ENCODE measurements around the gene ZC3H18. TPM values are rescaled to one million over a fixed set of nuclear protein-coding genes. Genes with fewer than 3 reads are reported as not detected.

The ZC3H18 gene
- 10 to 100 TPM; 83.4 to 88.7 TPM for total RNA-seq

DNA sequence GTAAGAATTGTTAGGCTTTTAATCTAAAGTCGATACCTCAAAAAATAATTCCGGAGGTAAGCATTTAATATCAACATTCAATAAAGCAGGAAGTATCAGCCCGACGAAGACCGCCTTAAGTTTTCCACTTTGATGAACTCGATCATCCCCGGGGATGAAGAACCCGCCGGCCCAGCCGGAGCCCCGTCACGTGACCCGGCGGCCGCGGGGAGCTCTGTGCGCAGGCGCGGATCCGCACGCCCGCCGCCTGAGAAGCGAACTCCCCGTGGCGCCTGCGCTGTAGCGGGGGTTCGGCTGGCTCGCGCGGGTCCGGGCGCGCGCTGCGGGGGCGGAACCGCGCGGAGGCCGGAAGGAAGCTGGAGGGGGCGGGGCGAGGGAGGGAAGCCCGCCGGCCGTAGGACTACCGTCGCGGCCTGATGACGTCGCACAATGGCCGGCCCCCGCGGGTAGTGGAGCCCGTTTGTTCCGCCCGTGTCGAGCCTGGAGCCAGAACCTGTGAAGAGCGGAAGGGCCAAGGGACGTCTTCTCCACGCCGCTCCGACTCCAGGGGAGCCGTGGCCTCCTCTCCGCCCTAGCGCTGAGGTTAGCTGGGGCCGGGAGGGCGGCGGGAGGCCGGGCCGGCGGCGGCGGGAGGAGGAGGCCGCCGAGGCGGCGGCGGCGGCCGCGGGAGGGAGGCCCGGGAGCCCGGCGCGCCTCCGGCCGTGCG, at the start of gene ZC3H18:
Gene ZC3H18 (plus strand): TSS at position 419 of the 706 bp plus-strand sequence. CDS start 6,721 bp downstream, outside the sequence.
- peaks cover 24% of the 10 kb centered on the region for H3K4me1 Mint-ChIP-seq
- ATAC-seq (ENCODE audit: low read depth) = peak; percentile 93
- H3K4me3 Mint-ChIP-seq = peak within 1 kb of the TSS; percentile 89
- H3K27ac Mint-ChIP-seq = peak within 1 kb of the TSS; percentile 87
- H3K36me3 Mint-ChIP-seq = peaks cover under 1% of the 10 kb centered on the region
- no peaks in the 10 kb centered on the region for H3K9me3 Mint-ChIP-seq
- POLR2A ChIA-PET = interaction anchor here (0.6 to 2.3 kb wide), 24 partner anchors 9 to 1294 kb away, joined by 3 to 19 read pairs (median 3); partner anchors contain the start of genes ACSF3, BANP, KLHDC4 and SNAI3
- DNase-seq = peak; percentile 99
- H3K27me3 Mint-ChIP-seq = no peaks in the 10 kb centered on the region

DNA sequence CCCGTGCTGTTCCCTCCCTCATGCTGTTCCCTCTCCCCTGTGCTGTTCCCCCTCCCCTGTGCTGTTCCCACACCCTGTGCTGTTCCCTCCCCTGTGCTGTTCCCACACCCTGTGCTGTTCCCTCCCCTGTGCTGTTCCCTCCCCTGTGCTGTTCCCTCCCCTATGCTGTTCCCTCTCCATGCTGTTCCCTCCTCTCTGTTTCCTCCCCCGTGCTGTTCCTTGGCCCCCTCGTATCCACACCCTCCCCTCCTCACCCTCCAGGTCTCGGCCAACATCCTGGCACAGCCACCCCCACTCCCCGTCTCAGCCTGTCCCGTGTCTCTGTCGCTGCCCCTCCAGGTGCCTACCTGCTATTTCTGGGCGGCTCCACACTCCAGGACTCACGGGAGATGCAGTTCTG, 48.5 kb upstream of the ZC3H18 start:
- H3K27me3 Mint-ChIP-seq = no peaks in the 10 kb centered on the region
- ATAC-seq (ENCODE audit: low read depth) = no peak
- no peaks in the 10 kb centered on the region for H3K4me1 Mint-ChIP-seq
- no peak for DNase-seq
- H3K9me3 Mint-ChIP-seq = peaks cover 13% of the 10 kb centered on the region
- POLR2A ChIA-PET = no interaction called here
- peaks cover 9% of the 10 kb centered on the region for H3K36me3 Mint-ChIP-seq
- peak overlapping the region; percentile 38 for H3K27ac Mint-ChIP-seq
- no peak overlapping the region for H3K4me3 Mint-ChIP-seq

GRCh38 chr16:88522276-88522949, 47.8 kb upstream of the ZC3H18 start:
- peaks cover 9% of the 10 kb centered on the region for H3K36me3 Mint-ChIP-seq
- H3K4me3 Mint-ChIP-seq = no peak overlapping the region
- ATAC-seq (ENCODE audit: low read depth) = no peak
- H3K9me3 Mint-ChIP-seq = peaks cover 13% of the 10 kb centered on the region
- no peaks in the 10 kb centered on the region for H3K4me1 Mint-ChIP-seq
- H3K27me3 Mint-ChIP-seq = no peaks in the 10 kb centered on the region
- DNase-seq = no peak
- POLR2A ChIA-PET = no interaction called here
- H3K27ac Mint-ChIP-seq = no peak overlapping the region

DNA sequence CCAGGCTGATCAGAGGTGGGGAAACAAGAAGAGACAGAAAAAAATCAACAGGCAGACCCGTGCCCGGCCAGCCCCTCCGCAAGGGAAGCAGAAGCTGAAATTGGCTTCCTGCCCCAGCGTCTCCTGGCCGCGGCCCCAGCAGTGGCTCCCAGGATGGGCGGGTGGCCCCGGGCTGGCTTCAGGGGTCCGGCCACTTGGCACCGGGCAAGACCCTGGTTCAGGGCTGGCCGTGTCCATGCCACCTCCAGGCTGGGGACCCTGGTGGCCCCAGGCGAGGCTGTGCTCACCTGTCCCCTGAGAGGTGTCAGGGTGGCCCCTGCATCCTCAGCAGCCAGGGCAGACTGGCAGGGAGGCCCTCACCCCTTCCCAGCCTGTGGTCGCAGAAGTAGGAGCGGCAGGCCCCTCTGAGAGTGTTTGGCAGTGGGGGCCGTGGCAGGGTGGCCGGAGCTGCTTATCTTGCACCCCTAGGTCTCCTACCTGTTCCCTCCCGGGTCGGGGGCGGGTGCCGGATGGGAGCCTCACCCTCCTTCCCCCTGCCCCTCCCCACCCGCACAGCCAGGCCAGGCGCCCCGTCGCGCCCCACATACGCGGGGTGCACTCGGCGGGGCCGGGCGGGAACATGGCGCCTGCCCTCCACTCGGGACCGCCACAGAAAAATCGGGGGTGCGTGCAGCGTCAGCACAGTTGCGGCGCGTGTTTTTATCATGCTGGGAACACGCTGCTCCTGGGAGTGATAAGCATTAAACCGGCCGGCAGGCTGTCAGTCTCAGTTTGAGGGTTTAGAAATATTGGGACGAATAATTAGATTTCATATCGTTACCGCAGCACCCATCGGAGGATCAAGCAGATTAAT, 46.7 kb upstream of the ZC3H18 start:
- H3K27ac Mint-ChIP-seq = no peak overlapping the region

DNA sequence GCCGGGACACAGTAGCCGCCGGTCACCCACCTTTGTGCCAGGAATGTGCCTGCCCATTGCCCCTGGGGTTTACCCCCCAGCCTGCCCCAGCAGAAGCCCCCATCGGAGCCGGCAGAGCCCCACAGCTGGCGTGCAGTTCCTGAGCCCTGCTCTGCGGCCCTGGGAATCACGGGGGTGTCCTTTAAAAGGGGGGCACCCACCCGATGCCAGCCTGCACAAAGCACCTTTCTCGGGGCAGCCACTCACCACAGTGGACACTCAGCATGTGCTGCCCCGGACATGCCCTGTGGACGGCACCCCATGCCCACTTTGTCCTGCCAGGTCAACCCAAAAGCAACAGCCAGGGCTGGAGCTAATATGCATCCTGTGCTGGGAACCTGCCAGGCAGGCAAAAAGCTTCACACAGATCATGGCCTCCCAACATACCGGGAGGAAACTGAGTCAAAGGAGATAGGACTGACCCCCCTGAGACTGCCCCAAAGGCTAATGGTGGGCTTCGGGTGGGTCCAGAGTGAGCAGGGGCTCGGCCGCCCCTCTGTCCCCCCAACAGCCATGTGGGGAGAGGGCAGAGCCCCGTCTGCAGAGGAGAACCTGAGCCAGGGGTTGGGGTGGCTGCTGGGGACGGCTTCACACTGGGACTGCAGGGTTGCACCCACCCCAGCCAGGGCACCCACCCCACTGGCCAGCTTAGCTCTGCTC, 45.8 kb upstream of the ZC3H18 start:
- no peak for ATAC-seq (ENCODE audit: low read depth)
- Mint-ChIP-seq H3K27ac (no peak overlapping the region), H3K36me3 (peaks cover 3% of the 10 kb centered on the region), H3K27me3 (no peaks in the 10 kb centered on the region), H3K4me1 (peaks cover 2% of the 10 kb centered on the region), H3K4me3 (no peak overlapping the region), H3K9me3 (peaks cover 2% of the 10 kb centered on the region)
- POLR2A ChIA-PET = no interaction called here
- DNase-seq = no peak

More for the DNA sequence above, 46.7 kb upstream of the ZC3H18 start:
- Mint-ChIP-seq H3K9me3 (peaks cover 7% of the 10 kb centered on the region), H3K27me3 (no peaks in the 10 kb centered on the region), H3K4me1 (no peaks in the 10 kb centered on the region), H3K36me3 (peaks cover 5% of the 10 kb centered on the region), H3K4me3 (no peak overlapping the region)
- POLR2A ChIA-PET = no interaction called here
- DNase-seq (no peak), ATAC-seq (ENCODE audit: low read depth) (no peak)

DNA sequence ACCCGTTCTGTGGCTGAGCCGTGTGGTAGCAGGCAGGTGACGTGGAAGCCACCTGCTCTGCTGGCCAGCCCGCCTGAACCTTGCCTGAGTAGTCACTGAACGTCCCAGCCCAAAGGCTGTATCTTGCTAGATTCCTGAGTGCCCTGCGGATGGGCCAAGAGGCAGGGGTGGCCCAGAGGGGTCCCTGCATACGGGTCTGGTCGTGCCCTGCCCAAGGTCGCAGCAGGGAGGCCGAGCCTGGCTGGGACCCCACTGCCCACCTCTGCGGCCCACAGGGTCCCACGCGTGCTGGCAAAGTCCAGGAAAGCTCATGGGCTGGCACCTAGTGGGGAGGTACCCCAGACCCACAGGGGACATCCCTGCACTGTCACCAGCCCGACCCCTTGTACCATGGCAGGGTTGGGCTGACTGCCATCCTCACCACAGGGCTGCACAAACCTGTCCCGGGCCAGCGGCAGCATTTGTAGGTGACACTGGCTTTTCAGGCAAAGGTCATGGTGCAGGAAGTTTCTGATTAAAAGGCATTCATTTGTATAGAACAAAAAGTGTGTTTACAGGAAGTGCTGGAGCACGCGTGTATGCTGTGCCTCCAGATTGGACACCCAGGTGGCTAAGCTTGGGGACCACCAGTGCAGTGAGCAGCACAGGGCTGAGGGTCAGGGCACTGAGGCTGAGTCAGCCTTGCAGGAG, 45.1 kb upstream of the ZC3H18 start:
- Mint-ChIP-seq H3K4me1 (peaks cover 2% of the 10 kb centered on the region), H3K27ac (no peak overlapping the region), H3K4me3 (no peak overlapping the region), H3K36me3 (peaks cover 2% of the 10 kb centered on the region), H3K9me3 (no peaks in the 10 kb centered on the region), H3K27me3 (no peaks in the 10 kb centered on the region)
- POLR2A ChIA-PET = no interaction called here
- no peak for DNase-seq
- ATAC-seq (ENCODE audit: low read depth) = no peak

DNA sequence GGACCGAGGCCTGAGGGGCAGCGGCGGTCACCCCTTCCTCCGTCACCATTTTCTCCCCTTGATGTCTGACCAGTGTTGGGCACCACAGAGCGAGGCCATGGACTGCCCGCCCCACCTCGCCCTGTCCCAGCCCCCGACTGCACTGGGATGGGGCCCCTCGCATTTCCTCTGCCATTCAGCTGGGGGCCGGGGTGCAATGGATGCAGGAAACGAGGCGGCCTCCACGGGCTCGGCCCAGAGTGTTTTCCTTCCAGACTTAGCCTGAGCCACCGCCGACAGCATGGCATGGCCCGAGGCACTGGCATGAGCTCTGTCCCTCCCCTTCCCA, 44.6 kb upstream of the ZC3H18 start:
- Mint-ChIP-seq H3K36me3 (no peaks in the 10 kb centered on the region), H3K4me1 (peaks cover 2% of the 10 kb centered on the region), H3K27ac (no peak overlapping the region), H3K9me3 (no peaks in the 10 kb centered on the region), H3K27me3 (no peaks in the 10 kb centered on the region), H3K4me3 (no peak overlapping the region)
- DNase-seq (no peak), ATAC-seq (ENCODE audit: low read depth) (no peak)
- POLR2A ChIA-PET = no interaction called here

DNA sequence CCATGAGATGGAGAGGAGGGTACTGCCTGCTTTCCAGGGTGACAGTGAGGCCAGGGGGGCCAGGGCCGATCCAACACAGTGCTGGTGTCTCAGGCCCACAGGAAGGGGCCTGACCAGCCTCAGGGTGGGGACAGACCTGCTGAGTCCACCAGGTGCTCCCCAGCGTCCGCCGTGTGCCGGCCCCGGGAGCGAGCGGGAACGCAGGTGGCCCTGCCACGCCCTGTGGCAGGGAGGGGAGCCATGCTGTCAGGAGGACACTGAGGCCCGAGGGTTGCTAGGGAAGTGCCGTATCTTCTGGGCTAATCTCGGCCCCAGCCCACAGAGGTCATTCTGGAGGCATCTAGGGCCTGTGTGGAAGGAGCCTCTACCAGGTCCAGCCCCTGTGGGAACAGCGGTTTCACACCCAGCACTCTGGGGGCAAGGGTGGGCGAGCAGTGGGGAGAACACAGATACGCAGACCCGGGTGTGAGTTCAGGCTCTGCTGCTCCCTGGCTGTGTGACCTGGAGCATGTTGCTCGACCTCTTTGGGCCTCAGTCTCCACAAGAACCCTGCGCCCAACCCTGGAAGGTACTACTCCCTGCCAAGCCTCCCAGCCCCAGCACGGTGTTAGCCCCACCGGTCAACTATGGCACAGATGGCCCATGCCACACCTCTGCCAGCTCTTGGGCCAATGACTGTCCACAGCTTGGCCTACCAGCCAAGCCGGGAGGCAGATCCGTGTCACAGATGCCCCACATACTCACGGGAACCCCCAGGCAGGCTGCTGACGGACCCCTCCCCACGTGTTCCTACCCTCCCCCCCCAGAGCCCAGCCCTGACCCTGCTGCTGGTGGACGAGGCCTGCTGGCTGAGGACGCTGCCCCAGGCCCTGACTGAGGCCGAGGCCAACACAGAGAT, 43.9 kb upstream of the ZC3H18 start:
- ATAC-seq (ENCODE audit: low read depth) (no peak), DNase-seq (no peak)
- Mint-ChIP-seq H3K4me3 (no peak overlapping the region), H3K36me3 (no peaks in the 10 kb centered on the region), H3K27me3 (no peaks in the 10 kb centered on the region), H3K9me3 (no peaks in the 10 kb centered on the region), H3K4me1 (peaks cover 2% of the 10 kb centered on the region), H3K27ac (no peak overlapping the region)
- POLR2A ChIA-PET = no interaction called here

DNA sequence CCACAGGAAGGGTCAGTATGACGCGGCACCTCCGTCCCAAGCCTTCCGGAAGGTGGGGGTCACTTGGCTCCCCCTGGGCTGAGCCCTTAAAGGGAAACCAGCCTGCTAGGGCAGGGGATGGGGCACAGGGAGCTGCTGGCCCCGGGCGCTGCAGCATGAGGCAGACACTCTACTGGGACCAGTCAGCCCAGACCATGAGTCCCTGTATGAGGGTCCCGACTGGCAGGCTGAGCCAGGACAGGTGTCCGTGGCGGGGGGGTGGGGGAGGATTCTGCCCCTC, 43.4 kb upstream of the ZC3H18 start:
- Mint-ChIP-seq H3K36me3 (no peaks in the 10 kb centered on the region), H3K4me1 (peaks cover 2% of the 10 kb centered on the region), H3K27me3 (no peaks in the 10 kb centered on the region), H3K4me3 (no peak overlapping the region), H3K9me3 (no peaks in the 10 kb centered on the region), H3K27ac (no peak overlapping the region)
- POLR2A ChIA-PET = no interaction called here
- DNase-seq = no peak
- ATAC-seq (ENCODE audit: low read depth) = no peak

DNA sequence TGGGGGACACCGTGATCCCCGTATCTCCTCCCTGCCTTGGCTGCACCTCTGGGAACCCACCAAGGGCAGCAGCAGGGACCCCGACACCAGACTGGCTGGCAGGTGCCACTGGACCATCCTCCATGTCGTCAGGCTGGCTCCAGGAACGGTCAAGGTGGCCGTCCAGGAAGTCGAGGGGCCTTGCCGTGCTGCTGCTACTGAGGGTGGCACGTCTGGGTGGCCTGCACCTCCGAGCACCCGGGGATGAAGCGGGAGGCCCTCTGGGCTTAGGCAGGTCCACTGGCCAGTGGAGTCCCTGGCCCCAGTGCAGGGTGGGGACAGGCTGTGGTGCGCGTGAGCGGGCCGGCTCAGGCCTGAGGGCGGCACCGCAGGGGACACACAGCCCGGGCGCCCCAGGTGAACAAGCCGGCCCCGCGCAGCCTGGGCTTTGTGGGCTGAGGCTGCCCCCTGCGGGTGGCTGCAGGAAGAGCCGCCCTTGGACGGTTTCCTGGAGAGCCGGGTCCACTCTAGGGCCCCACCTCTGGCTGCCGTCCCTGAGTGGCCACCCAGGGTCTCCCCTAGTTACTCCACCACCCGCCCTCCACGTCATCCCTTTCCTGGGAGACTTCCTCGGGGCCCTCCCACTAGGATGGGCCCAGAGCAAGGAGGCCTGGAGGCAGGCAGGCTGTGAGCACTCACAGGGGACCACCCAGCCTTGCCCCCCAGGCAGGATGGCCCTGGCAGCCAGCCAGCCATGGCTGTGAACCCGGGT, 42.8 kb upstream of the ZC3H18 start:
- POLR2A ChIA-PET = no interaction called here
- peak; percentile 83 for DNase-seq
- ATAC-seq (ENCODE audit: low read depth) = peak; percentile 61
- Mint-ChIP-seq H3K4me1 (peaks cover 2% of the 10 kb centered on the region), H3K4me3 (no peak overlapping the region), H3K27me3 (no peaks in the 10 kb centered on the region), H3K27ac (no peak overlapping the region), H3K36me3 (no peaks in the 10 kb centered on the region), H3K9me3 (no peaks in the 10 kb centered on the region)

GRCh38 chr16:88527937-88528743, 42.1 kb upstream of the ZC3H18 start:
- no peaks in the 10 kb centered on the region for H3K36me3 Mint-ChIP-seq
- ATAC-seq (ENCODE audit: low read depth) (no peak), DNase-seq (no peak)
- peaks cover 2% of the 10 kb centered on the region for H3K4me1 Mint-ChIP-seq
- H3K9me3 Mint-ChIP-seq = no peaks in the 10 kb centered on the region
- H3K27me3 Mint-ChIP-seq = no peaks in the 10 kb centered on the region
- POLR2A ChIA-PET = no interaction called here
- H3K4me3 Mint-ChIP-seq = no peak overlapping the region
- H3K27ac Mint-ChIP-seq = no peak overlapping the region

Measured in activated naive CD8-positive, alpha-beta T cell treated with anti-CD3 and anti-CD28 coated beads, Interleukin-2, amount 10 ng/mL, durations not matched to agents 7 days and 5 days (primary cell).